Liver (tissue), 3 donors: ENCODE measurements around the gene MTRR.

Experiments
- ATF3 ChIP-seq: IDR thresholded peaks from 2 replicates; pipeline ENCODE4 v1.6.1; 2016; ENCODE audit warnings: antibody characterized with exemption
- CTCF ChIP-seq: fragments of 150-350 bp; IDR thresholded peaks from 2 replicates; pipeline ENCODE4 v1.5.1; 2017; ENCODE audit warnings: improper control_type of control experiment, low read depth, low read length; ENCODE audit not compliant: missing input control
- EGR1 ChIP-seq, 2 donors: IDR thresholded peaks; 2 replicates each; pipeline ENCODE4 v1.6.1; 2016 to 2018; ENCODE audit warnings: antibody characterized with exemption in 2 of 2, low read depth in 2 of 2
- FOXA1 ChIP-seq: IDR thresholded peaks from 2 replicates; pipeline ENCODE4 v1.6.1; 2016; ENCODE audit warnings: antibody characterized with exemption
- GABPA ChIP-seq, 2 donors: IDR thresholded peaks in 1 of 2; conservative IDR thresholded peaks in 1 of 2; 2 replicates each; pipeline ENCODE4 v1.6.1; 2016; ENCODE audit warnings: antibody characterized with exemption in 2 of 2, mild to moderate bottlenecking in 1 of 2, moderate library complexity in 1 of 2
- JUND ChIP-seq, 2 donors: IDR thresholded peaks; 2 replicates each; pipeline ENCODE4 v1.6.1; 2016; ENCODE audit warnings: antibody characterized with exemption in 2 of 2
- MAX ChIP-seq: IDR thresholded peaks from 2 replicates; pipeline ENCODE4 v1.6.1; 2016; ENCODE audit warnings: antibody characterized with exemption
- RAD21 ChIP-seq, 2 donors: IDR thresholded peaks; 2 replicates each; pipeline ENCODE4 v1.6.1; 2016; ENCODE audit warnings: antibody characterized with exemption in 2 of 2, mild to moderate bottlenecking in 2 of 2
- REST ChIP-seq: IDR thresholded peaks from 2 replicates; pipeline ENCODE4 v1.6.1; 2016; ENCODE audit warnings: antibody characterized with exemption, mild to moderate bottlenecking
- TAF1 ChIP-seq: conservative IDR thresholded peaks from 2 replicates; pipeline ENCODE4 v1.6.1; 2016; ENCODE audit warnings: antibody characterized with exemption, mild to moderate bottlenecking
- ZBTB33 ChIP-seq: IDR thresholded peaks from 2 replicates; pipeline ENCODE4 v1.6.1; 2016; ENCODE audit warnings: antibody characterized with exemption
- donor health status: healthy.
- donor health status: healthy.

- TF ChIP-seq FOXA1 (no peak), GABPA (IDR thresholded peaks at IDR 0.05 in 1 of 2, conservative IDR thresholded peaks at IDR 0.05 in 1 of 2) (no peak), CTCF (no peak), JUND (IDR thresholded peaks at IDR 0.05) (no peak), ATF3 (no peak), TAF1 (no peak), EGR1 (IDR thresholded peaks at IDR 0.05; ENCODE audit: low read depth in 2 of 2) (no peak), ZBTB33 (no peak), REST (no peak), RAD21 (IDR thresholded peaks at IDR 0.05) (no peak), MAX (no peak)
Measured at GRCh38 chr5:7908317-7908716, 39.4 kb downstream of the MTRR start.
